WERI-Rb-1 (cell line): Measurements from ENCODE around the gene NELL1.

Experiments used
- DNase-seq: peaks from one replicate; pipeline ENCODE4 v3.0.0-alpha.2; 2020
- H3K27ac ChIP-seq: fragments of 250-450 bp; sonication (Bioruptor Pico); 2 replicates; pipeline ENCODE4 v1.5.1; 2020; ENCODE audit warnings: mild to moderate bottlenecking, moderate library complexity
- H3K27me3 ChIP-seq: fragments of 250-450 bp; sonication (Bioruptor Pico); 2 replicates; pipeline ENCODE4 v1.5.1; 2021; ENCODE audit warnings: mild to moderate bottlenecking, low read depth, moderate library complexity; ENCODE audit not compliant: insufficient read depth, severe bottlenecking
- H3K36me3 ChIP-seq: fragments of 250-450 bp; sonication (Bioruptor Pico); 2 replicates; pipeline ENCODE4 v1.5.1; 2020; ENCODE audit warnings: mild to moderate bottlenecking, moderate library complexity
- H3K4me3 ChIP-seq: 2 replicates; pipeline ENCODE4 v1.5.1; 2011; ENCODE audit warnings: low read depth, mild to moderate bottlenecking, control low read depth, low read length
- H3K9me3 ChIP-seq: fragments of 250-450 bp; sonication (Bioruptor Pico); 2 replicates; pipeline ENCODE4 v1.5.1; 2021; ENCODE audit warnings: mild to moderate bottlenecking, moderate library complexity; ENCODE audit not compliant: severe bottlenecking
- CTCF ChIP-seq: IDR thresholded peaks from 2 replicates; pipeline ENCODE4 v1.5.1; 2011; ENCODE audit warnings: low read depth, mild to moderate bottlenecking, control low read depth, inconsistent platforms, low read length

NELL1 gene

GRCh38 chr11:21476588-21476987 lies 807.2 kb downstream of the NELL1 start:
- no peak overlapping the region for H3K27ac ChIP-seq
- no peak overlapping the region for H3K4me3 ChIP-seq
- H3K9me3 ChIP-seq, result no peaks in the 10 kb centered on the region
- no peaks in the 10 kb centered on the region for H3K36me3 ChIP-seq
- H3K27me3 ChIP-seq, result no peaks in the 10 kb centered on the region
- no peak for DNase-seq
- no peak for TF ChIP-seq CTCF

GRCh38 chr11:21480240-21480639 lies 810.9 kb downstream of the NELL1 start:
- TF ChIP-seq CTCF, result no peak
- no peak for DNase-seq
- no peaks in the 10 kb centered on the region for H3K36me3 ChIP-seq
- H3K27me3 ChIP-seq, result no peaks in the 10 kb centered on the region
- no peak overlapping the region for H3K4me3 ChIP-seq
- H3K9me3 ChIP-seq, result no peaks in the 10 kb centered on the region
- no peak overlapping the region for H3K27ac ChIP-seq

GRCh38 chr11:21481255-21481654 lies 811.9 kb downstream of the NELL1 start:
- Histone ChIP-seq H3K36me3 (no peaks in the 10 kb centered on the region), H3K27me3 (no peaks in the 10 kb centered on the region), H3K4me3 (no peak overlapping the region), H3K9me3 (no peaks in the 10 kb centered on the region), H3K27ac (no peak overlapping the region)
- no peak for TF ChIP-seq CTCF
- no peak for DNase-seq

- Histone ChIP-seq H3K4me3 (no peak overlapping the region), H3K9me3 (no peaks in the 10 kb centered on the region), H3K27ac (no peak overlapping the region), H3K36me3 (no peaks in the 10 kb centered on the region), H3K27me3 (no peaks in the 10 kb centered on the region)
- DNase-seq, result no peak
- no peak for TF ChIP-seq CTCF
Observed at GRCh38 chr11:21484039-21484438, 814.7 kb downstream of the NELL1 start.

GRCh38 chr11:21485006-21485405 lies 815.6 kb downstream of the NELL1 start:
- no peak for DNase-seq

More at GRCh38 chr11:21485006-21485405, 815.6 kb downstream of the NELL1 start:
- Histone ChIP-seq H3K36me3 (no peaks in the 10 kb centered on the region), H3K4me3 (no peak overlapping the region), H3K9me3 (no peaks in the 10 kb centered on the region), H3K27ac (no peak overlapping the region), H3K27me3 (no peaks in the 10 kb centered on the region)
- TF ChIP-seq CTCF, result no peak
